Adrenal gland (tissue), 5 donors: ENCODE results near the gene GPR101.

Source experiments
- POLR2A ChIP-seq, 2 donors: fragments of 450-650 bp; IDR thresholded peaks; one replicate each; pipeline ENCODE4 v1.6.1; 2017; ENCODE audit warnings: antibody characterized with exemption in 2 of 2, mild to moderate bottlenecking in 2 of 2, moderate library complexity in 1 of 2
- TF ChIP-seq, protein P1 (sequence below), 6 experiments: fragments of 450-650 bp in 4 of 6; fragments of 200-600 bp in 2 of 6; sonication (generic) in 1 of 6; IDR thresholded peaks; 1 replicate in 5 of 6; 2 replicates in 1 of 6; pipeline versions ENCODE4 v1.5.1 to v1.8.0; 2016 to 2021; ENCODE audit warnings: antibody characterized with exemption in 6 of 6, mild to moderate bottlenecking in 2 of 6, moderate library complexity in 1 of 6
- donor health status: DM: no; HTN: no; CAD: no.

- TF ChIP-seq, protein P1, sequence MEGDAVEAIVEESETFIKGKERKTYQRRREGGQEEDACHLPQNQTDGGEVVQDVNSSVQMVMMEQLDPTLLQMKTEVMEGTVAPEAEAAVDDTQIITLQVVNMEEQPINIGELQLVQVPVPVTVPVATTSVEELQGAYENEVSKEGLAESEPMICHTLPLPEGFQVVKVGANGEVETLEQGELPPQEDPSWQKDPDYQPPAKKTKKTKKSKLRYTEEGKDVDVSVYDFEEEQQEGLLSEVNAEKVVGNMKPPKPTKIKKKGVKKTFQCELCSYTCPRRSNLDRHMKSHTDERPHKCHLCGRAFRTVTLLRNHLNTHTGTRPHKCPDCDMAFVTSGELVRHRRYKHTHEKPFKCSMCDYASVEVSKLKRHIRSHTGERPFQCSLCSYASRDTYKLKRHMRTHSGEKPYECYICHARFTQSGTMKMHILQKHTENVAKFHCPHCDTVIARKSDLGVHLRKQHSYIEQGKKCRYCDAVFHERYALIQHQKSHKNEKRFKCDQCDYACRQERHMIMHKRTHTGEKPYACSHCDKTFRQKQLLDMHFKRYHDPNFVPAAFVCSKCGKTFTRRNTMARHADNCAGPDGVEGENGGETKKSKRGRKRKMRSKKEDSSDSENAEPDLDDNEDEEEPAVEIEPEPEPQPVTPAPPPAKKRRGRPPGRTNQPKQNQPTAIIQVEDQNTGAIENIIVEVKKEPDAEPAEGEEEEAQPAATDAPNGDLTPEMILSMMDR (IDR thresholded peaks at IDR 0.05) = no peak
- no peak for TF ChIP-seq POLR2A (IDR thresholded peaks at IDR 0.05)
Measured at GRCh38 chrX:137081239-137081638, 47.4 kb upstream of the GPR101 start.
